Uterus (tissue), 2 donors: ENCODE measurements around the gene MAP3K7CL.

Source experiments
- POLR2A ChIP-seq, 2 donors: fragments of 450-650 bp; IDR thresholded peaks; one replicate each; pipeline ENCODE4 v1.6.1; 2016; ENCODE audit warnings: antibody characterized with exemption in 2 of 2, mild to moderate bottlenecking in 1 of 2, moderate library complexity in 1 of 2
- TF ChIP-seq, protein P1 (sequence below), 4 experiments: fragments of 200-600 bp in 2 of 4; fragments of 450-650 bp in 2 of 4; sonication (generic) in 2 of 4; IDR thresholded peaks; one replicate each; pipeline ENCODE4 v1.5.1; 2016 to 2019; ENCODE audit warnings: antibody characterized with exemption in 4 of 4, mild to moderate bottlenecking in 2 of 4, moderate library complexity in 1 of 4

- TF ChIP-seq, protein P1, sequence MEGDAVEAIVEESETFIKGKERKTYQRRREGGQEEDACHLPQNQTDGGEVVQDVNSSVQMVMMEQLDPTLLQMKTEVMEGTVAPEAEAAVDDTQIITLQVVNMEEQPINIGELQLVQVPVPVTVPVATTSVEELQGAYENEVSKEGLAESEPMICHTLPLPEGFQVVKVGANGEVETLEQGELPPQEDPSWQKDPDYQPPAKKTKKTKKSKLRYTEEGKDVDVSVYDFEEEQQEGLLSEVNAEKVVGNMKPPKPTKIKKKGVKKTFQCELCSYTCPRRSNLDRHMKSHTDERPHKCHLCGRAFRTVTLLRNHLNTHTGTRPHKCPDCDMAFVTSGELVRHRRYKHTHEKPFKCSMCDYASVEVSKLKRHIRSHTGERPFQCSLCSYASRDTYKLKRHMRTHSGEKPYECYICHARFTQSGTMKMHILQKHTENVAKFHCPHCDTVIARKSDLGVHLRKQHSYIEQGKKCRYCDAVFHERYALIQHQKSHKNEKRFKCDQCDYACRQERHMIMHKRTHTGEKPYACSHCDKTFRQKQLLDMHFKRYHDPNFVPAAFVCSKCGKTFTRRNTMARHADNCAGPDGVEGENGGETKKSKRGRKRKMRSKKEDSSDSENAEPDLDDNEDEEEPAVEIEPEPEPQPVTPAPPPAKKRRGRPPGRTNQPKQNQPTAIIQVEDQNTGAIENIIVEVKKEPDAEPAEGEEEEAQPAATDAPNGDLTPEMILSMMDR (IDR thresholded peaks at IDR 0.05): no peak
- no peak for TF ChIP-seq POLR2A (IDR thresholded peaks at IDR 0.05)
Measured at GRCh38 chr21:29084372-29084771, 46.1 kb upstream of the MAP3K7CL start.
